Nephron progenitor cell (in vitro differentiated cells): ENCODE results near the gene CDYL2.

ENCODE experiments used
- DNase-seq: peaks from one replicate; pipeline ENCODE4 v3.0.0; 2021
- H3K27ac Mint-ChIP-seq: 2 replicates; pipeline ENCODE4 v1.8.0; 2021; ENCODE audit warnings: mild to moderate bottlenecking, moderate library complexity, mixed read lengths
- H3K27me3 Mint-ChIP-seq: 2 replicates; pipeline ENCODE4 v1.8.0; 2021; ENCODE audit warnings: mild to moderate bottlenecking, low read depth, mixed read lengths; ENCODE audit not compliant: poor library complexity
- H3K36me3 Mint-ChIP-seq: 2 replicates; pipeline ENCODE4 v1.8.0; 2021; ENCODE audit warnings: low read depth, mixed read lengths
- H3K4me1 Mint-ChIP-seq: 2 replicates; pipeline ENCODE4 v1.8.0; 2021; ENCODE audit warnings: mixed read lengths
- H3K4me3 Mint-ChIP-seq: 2 replicates; pipeline ENCODE4 v1.8.0; 2021; ENCODE audit warnings: mild to moderate bottlenecking, moderate library complexity, mixed read lengths
- H3K9me3 Mint-ChIP-seq: 2 replicates; pipeline ENCODE4 v1.8.0; 2021; ENCODE audit warnings: mild to moderate bottlenecking, moderate library complexity, mixed read lengths
- TF ChIP-seq, protein P1 (sequence below): fragments of 200-600 bp; sonication (generic); IDR thresholded peaks from 2 replicates; pipeline ENCODE4 v1.5.0; 2021; ENCODE audit warnings: antibody characterized with exemption

Gene CDYL2

DNA sequence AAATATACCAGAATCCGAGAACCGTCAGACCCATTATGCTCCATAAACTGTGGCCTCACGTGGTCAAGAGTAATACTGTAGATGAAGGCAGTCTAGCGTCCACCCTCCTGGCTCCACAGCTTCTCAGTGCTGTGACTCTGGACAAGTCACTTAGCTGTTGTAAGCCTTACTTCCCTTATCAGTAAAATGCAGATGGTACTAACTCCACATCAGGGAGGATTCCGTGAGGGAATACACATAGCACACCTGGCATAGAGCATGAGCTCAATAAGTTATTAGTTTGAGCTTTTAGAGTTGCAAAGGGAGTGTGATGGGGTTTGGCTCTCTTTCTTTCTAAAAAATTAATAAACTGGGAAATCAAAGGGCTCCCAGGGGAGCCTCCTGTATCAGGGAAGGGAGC is 49.9 kb downstream of the CDYL2 start:
- Mint-ChIP-seq H3K36me3 (no peaks in the 10 kb centered on the region), H3K9me3 (peaks cover 3% of the 10 kb centered on the region), H3K4me1 (peaks cover 12% of the 10 kb centered on the region), H3K27me3 (peaks cover 6% of the 10 kb centered on the region), H3K4me3 (no peak overlapping the region), H3K27ac (no peak overlapping the region)
- DNase-seq: no peak
- TF ChIP-seq, protein P1, sequence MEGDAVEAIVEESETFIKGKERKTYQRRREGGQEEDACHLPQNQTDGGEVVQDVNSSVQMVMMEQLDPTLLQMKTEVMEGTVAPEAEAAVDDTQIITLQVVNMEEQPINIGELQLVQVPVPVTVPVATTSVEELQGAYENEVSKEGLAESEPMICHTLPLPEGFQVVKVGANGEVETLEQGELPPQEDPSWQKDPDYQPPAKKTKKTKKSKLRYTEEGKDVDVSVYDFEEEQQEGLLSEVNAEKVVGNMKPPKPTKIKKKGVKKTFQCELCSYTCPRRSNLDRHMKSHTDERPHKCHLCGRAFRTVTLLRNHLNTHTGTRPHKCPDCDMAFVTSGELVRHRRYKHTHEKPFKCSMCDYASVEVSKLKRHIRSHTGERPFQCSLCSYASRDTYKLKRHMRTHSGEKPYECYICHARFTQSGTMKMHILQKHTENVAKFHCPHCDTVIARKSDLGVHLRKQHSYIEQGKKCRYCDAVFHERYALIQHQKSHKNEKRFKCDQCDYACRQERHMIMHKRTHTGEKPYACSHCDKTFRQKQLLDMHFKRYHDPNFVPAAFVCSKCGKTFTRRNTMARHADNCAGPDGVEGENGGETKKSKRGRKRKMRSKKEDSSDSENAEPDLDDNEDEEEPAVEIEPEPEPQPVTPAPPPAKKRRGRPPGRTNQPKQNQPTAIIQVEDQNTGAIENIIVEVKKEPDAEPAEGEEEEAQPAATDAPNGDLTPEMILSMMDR: no peak

DNA sequence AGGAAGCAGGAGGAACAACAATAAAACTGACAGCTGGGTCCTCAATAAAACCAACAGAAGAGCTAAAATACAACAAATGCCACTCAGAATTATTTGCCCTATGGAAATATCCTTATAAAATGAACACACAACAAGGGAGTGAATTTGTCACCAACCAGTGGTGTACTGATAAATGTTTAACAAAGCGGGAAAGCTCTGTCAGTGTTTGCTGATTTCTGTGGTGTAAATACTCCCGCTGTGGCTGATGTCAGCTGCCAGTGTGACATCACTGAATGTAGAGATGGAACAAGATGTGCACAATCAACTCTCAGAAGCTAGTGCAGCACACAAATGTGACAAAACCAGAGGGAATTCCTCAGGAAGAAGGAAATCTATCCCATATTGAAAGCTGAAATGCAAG is 51.9 kb downstream of the CDYL2 start:
- DNase-seq: no peak
- no peak overlapping the region for H3K4me3 Mint-ChIP-seq
- H3K9me3 Mint-ChIP-seq: peaks cover 3% of the 10 kb centered on the region
- no peaks in the 10 kb centered on the region for H3K36me3 Mint-ChIP-seq
- H3K27me3 Mint-ChIP-seq: peaks cover 6% of the 10 kb centered on the region
- peaks cover 12% of the 10 kb centered on the region for H3K4me1 Mint-ChIP-seq
- TF ChIP-seq, protein P1: no peak
- no peak overlapping the region for H3K27ac Mint-ChIP-seq

DNA sequence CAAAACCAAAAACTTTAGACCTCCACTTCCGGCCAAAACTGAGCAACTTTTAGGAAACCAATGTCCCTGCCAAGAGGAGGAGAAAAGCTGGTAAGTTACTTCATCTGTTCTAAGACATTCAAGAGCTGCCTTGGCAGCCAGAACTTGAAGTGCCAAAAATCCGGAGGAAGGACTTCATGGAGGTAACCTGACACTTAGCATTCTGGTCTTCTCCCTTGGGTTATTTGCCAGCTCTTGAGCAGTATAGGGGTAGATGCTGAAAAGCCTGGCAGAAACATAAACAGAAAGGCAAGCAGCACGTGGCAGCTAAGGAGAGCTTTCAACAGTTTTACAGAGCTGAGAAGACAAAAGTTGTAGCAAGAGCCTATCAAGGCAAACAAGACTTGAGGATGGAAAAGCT is 53.2 kb downstream of the CDYL2 start:
- peaks cover 12% of the 10 kb centered on the region for H3K4me1 Mint-ChIP-seq
- TF ChIP-seq, protein P1: no peak
- DNase-seq: no peak
- H3K4me3 Mint-ChIP-seq: no peak overlapping the region
- H3K27ac Mint-ChIP-seq: peak overlapping the region; percentile 79
- peaks cover 6% of the 10 kb centered on the region for H3K27me3 Mint-ChIP-seq
- H3K36me3 Mint-ChIP-seq: no peaks in the 10 kb centered on the region
- H3K9me3 Mint-ChIP-seq: no peaks in the 10 kb centered on the region

DNA sequence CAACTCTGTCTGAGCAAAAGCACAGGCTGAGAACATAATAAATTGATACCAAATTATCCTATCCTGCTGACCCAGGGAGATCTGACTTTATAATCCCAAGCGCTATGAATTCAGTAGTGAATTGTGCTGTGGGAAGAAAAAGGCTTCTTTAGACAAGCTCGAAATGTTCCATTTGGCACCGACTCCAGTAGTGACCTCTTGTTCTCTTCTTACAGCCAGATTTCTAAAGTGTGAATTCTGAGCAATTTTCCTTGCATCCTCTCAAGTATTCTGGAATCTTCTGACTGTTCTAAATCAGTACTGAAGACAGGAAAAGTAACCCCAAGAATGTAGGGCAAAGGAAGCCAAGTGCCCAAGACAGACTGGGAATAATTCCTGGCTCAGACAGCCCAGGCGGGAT is 58.2 kb downstream of the CDYL2 start:
- Mint-ChIP-seq H3K4me3 (no peak overlapping the region), H3K27ac (no peak overlapping the region), H3K27me3 (peaks cover 4% of the 10 kb centered on the region), H3K36me3 (no peaks in the 10 kb centered on the region), H3K9me3 (peaks cover 3% of the 10 kb centered on the region), H3K4me1 (peaks cover 3% of the 10 kb centered on the region)
- TF ChIP-seq, protein P1: no peak
- no peak for DNase-seq

DNA sequence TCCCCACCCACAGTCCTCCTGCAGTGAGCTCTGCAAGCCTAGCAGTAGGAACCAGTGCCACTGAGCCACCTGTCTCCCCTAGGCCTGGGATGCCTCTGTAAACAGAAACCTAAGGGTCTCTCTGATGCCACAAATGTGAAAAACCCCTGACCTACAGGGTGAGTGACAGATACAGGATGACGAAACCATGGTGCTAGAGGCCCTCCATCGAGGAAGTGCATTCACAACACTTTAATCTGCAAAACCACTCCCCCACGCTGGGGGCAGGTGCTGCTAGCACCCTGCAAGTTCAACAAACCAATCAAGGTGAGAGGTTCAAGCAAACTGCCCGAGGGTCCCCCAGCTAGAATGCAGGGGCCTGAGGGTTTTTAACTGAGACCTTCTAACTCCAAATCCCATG is 59.5 kb downstream of the CDYL2 start:
- H3K27ac Mint-ChIP-seq: no peak overlapping the region
- no peaks in the 10 kb centered on the region for H3K4me1 Mint-ChIP-seq
- TF ChIP-seq, protein P1: no peak
- H3K27me3 Mint-ChIP-seq: peaks cover 3% of the 10 kb centered on the region
- no peak overlapping the region for H3K4me3 Mint-ChIP-seq
- no peak for DNase-seq
- H3K9me3 Mint-ChIP-seq: peaks cover 12% of the 10 kb centered on the region
- no peaks in the 10 kb centered on the region for H3K36me3 Mint-ChIP-seq

DNA sequence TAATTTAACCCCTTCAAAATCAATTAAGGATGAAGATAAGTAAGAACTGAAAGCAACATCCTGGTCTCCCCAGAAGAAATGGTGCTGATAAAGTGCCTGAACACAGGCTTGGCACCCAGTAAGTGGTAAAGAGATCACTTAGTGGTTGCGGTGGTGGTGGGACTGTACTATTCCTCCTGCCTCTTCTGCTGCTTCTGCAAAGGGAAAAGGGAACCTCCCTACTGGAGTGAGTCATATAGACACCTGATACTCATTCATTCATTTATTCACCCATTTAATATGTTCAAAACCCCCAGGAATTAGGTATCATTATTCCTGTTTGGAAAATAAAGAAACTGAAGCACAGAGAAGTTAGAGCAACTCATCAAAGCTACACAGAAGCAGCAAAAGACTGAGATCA is 60.6 kb downstream of the CDYL2 start:
- no peak for DNase-seq
- H3K9me3 Mint-ChIP-seq: peaks cover 22% of the 10 kb centered on the region
- no peaks in the 10 kb centered on the region for H3K36me3 Mint-ChIP-seq
- H3K4me3 Mint-ChIP-seq: no peak overlapping the region
- TF ChIP-seq, protein P1: no peak
- no peak overlapping the region for H3K27ac Mint-ChIP-seq
- peaks cover 3% of the 10 kb centered on the region for H3K27me3 Mint-ChIP-seq
- H3K4me1 Mint-ChIP-seq: no peaks in the 10 kb centered on the region
